ENCODE results near the gene OBSCN.

Gene OBSCN

DNA sequence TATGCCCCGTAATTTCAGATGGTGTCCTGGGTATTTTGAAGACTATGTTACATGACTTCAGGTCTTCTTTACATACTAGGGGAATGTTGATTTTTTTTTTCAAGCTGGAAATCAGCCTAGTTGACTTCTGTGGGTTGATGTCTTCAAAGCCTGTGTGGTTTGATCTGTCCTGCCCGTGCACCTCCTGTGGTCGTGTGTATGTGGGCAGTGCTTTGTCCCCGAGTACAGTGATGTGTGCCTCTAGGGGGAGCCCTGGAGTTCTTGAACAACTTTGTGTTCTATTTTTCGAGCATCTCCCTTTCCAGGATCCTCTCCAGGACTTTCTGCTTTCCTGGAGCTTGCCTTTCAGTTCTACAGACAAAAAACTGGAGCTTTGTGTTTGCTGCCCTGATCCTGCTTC is 28.9 kb downstream of the OBSCN start:
- H3K4me1 ChIP-seq (ENCODE audit: insufficient read depth, low read length, poor library complexity, severe bottlenecking), result no peaks in the 10 kb centered on the region
- no peaks in the 10 kb centered on the region for H4K20me1 ChIP-seq (ENCODE audit: insufficient read depth, low read length, poor library complexity, severe bottlenecking)
- H3F3A ChIP-seq (ENCODE audit: low read depth), result no peaks in the 10 kb centered on the region
- H3K4me3 ChIP-seq (ENCODE audit: low read length, poor library complexity, severe bottlenecking), result no peak overlapping the region
- H3K79me2 ChIP-seq (ENCODE audit: insufficient read depth, low read length), result no peaks in the 10 kb centered on the region
- TF ChIP-seq, protein P1, sequence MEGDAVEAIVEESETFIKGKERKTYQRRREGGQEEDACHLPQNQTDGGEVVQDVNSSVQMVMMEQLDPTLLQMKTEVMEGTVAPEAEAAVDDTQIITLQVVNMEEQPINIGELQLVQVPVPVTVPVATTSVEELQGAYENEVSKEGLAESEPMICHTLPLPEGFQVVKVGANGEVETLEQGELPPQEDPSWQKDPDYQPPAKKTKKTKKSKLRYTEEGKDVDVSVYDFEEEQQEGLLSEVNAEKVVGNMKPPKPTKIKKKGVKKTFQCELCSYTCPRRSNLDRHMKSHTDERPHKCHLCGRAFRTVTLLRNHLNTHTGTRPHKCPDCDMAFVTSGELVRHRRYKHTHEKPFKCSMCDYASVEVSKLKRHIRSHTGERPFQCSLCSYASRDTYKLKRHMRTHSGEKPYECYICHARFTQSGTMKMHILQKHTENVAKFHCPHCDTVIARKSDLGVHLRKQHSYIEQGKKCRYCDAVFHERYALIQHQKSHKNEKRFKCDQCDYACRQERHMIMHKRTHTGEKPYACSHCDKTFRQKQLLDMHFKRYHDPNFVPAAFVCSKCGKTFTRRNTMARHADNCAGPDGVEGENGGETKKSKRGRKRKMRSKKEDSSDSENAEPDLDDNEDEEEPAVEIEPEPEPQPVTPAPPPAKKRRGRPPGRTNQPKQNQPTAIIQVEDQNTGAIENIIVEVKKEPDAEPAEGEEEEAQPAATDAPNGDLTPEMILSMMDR (conservative IDR thresholded peaks at IDR 0.05; ENCODE audit: low read length), result peak; percentile 74
- no peak for TF ChIP-seq EZH2phosphoT487 (IDR thresholded peaks at IDR 0.05; ENCODE audit: borderline replicate concordance)
- no peak overlapping the region for H3K4me2 ChIP-seq (ENCODE audit: low read depth, low read length, poor library complexity, severe bottlenecking)
- H2AFZ ChIP-seq (ENCODE audit: low read length), result no peak overlapping the region
- H3K9me2 ChIP-seq (replicated peaks; ENCODE audit: low read depth, low read length), result no peaks in the 10 kb centered on the region
- no peaks in the 10 kb centered on the region; the same call in 1 of the 2 replicates for H3K9me3 ChIP-seq (ENCODE audit: insufficient read depth, low read depth, low read length)
- peaks cover 24% of the 10 kb centered on the region; the same call in 1 of the 2 replicates for H3K36me3 ChIP-seq (ENCODE audit: insufficient read depth, low read length)
- H3K9ac ChIP-seq (ENCODE audit: low read depth, low read length, poor library complexity, severe bottlenecking), result no peak overlapping the region
- no peaks in the 10 kb centered on the region for H3K27me3 ChIP-seq (ENCODE audit: insufficient read depth, low read length, poor library complexity, severe bottlenecking)

DNA sequence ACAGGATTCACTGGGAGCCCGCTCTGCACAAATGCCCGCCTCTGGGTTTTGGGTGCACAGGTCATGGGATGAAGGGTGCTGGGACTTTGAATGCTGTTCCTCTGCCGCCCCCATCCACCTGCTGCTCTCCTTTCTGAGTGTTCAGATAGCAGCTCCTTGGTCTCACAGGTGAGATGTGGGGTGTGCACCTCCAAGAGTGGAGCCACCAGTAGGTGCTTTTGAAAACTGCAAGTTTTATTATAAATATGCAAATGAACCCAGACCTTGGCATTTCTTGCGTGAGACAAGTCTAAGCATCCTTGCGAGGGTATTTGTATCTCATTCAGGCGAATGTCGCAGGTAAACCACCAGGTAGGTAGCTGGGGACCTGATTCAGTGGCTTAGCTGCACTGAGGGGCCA is 30.2 kb downstream of the OBSCN start:
- Histone ChIP-seq H3K4me1 (ENCODE audit: insufficient read depth, low read length, poor library complexity, severe bottlenecking) (no peaks in the 10 kb centered on the region), H3K9me3 (ENCODE audit: insufficient read depth, low read depth, low read length) (peaks cover 10% of the 10 kb centered on the region; the same call in 1 of the 2 replicates), H3F3A (ENCODE audit: low read depth) (no peaks in the 10 kb centered on the region), H3K4me3 (ENCODE audit: low read length, poor library complexity, severe bottlenecking) (no peak overlapping the region), H2AFZ (ENCODE audit: low read length) (no peak overlapping the region), H3K9me2 (replicated peaks; ENCODE audit: low read depth, low read length) (no peaks in the 10 kb centered on the region), H3K9ac (ENCODE audit: low read depth, low read length, poor library complexity, severe bottlenecking) (no peak overlapping the region), H3K36me3 (ENCODE audit: insufficient read depth, low read length) (peaks cover 30% of the 10 kb centered on the region; the same call in 1 of the 2 replicates), H3K79me2 (ENCODE audit: insufficient read depth, low read length) (no peaks in the 10 kb centered on the region), H3K27me3 (ENCODE audit: insufficient read depth, low read length, poor library complexity, severe bottlenecking) (no peaks in the 10 kb centered on the region), H4K20me1 (ENCODE audit: insufficient read depth, low read length, poor library complexity, severe bottlenecking) (no peaks in the 10 kb centered on the region), H3K4me2 (ENCODE audit: low read depth, low read length, poor library complexity, severe bottlenecking) (no peak overlapping the region)
- TF ChIP-seq EZH2phosphoT487 (IDR thresholded peaks at IDR 0.05; ENCODE audit: borderline replicate concordance), result no peak
- TF ChIP-seq, protein P1 (conservative IDR thresholded peaks at IDR 0.05; ENCODE audit: low read length), result 0 out of 2 replicates have a peak, but pooled peaks have one; percentile 12

DNA sequence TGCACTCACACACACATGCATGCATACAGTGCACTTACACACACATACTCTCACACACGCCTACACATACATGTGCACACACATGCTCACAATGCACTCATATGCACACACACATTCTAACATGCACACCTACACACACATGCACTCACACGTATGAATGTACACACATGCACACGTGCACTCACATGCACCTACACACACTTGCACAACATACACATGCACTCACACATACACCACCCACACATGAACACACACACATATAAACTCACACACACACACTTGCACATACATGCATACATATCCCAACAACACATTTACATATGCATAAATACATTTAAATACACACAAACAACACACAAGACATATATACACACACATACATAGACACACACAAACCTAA is 30.6 kb downstream of the OBSCN start:
- Histone ChIP-seq H3K4me2 (ENCODE audit: low read depth, low read length, poor library complexity, severe bottlenecking) (no peak overlapping the region), H3K4me1 (ENCODE audit: insufficient read depth, low read length, poor library complexity, severe bottlenecking) (no peaks in the 10 kb centered on the region), H3K36me3 (ENCODE audit: insufficient read depth, low read length) (peaks cover 30% of the 10 kb centered on the region; the same call in 1 of the 2 replicates), H2AFZ (ENCODE audit: low read length) (no peak overlapping the region), H3K9me2 (replicated peaks; ENCODE audit: low read depth, low read length) (no peaks in the 10 kb centered on the region), H4K20me1 (ENCODE audit: insufficient read depth, low read length, poor library complexity, severe bottlenecking) (no peaks in the 10 kb centered on the region), H3F3A (ENCODE audit: low read depth) (no peaks in the 10 kb centered on the region), H3K9me3 (ENCODE audit: insufficient read depth, low read depth, low read length) (peaks cover 10% of the 10 kb centered on the region; the same call in 1 of the 2 replicates), H3K4me3 (ENCODE audit: low read length, poor library complexity, severe bottlenecking) (no peak overlapping the region), H3K27me3 (ENCODE audit: insufficient read depth, low read length, poor library complexity, severe bottlenecking) (no peaks in the 10 kb centered on the region), H3K9ac (ENCODE audit: low read depth, low read length, poor library complexity, severe bottlenecking) (no peak overlapping the region), H3K79me2 (ENCODE audit: insufficient read depth, low read length) (no peaks in the 10 kb centered on the region)
- no peak for TF ChIP-seq EZH2phosphoT487 (IDR thresholded peaks at IDR 0.05; ENCODE audit: borderline replicate concordance)
- TF ChIP-seq, protein P1 (conservative IDR thresholded peaks at IDR 0.05; ENCODE audit: low read length), result no peak
